ENCODE data around the gene NANOGP8.

- no peak for TF ChIP-seq CHD2 (IDR thresholded peaks at IDR 0.05; ENCODE audit: low read depth, low read length)
- TF ChIP-seq BRF1 (IDR thresholded peaks at IDR 0.05; ENCODE audit: borderline replicate concordance, extremely low read depth, insufficient read length), result no peak
- TF ChIP-seq SMC3 (conservative IDR thresholded peaks at IDR 0.05; ENCODE audit: insufficient read depth, low read depth, low read length), result no peak
- TF ChIP-seq CHD1 (IDR thresholded peaks at IDR 0.05; ENCODE audit: low read length), result no peak
- TF ChIP-seq MXI1 (IDR thresholded peaks at IDR 0.05; ENCODE audit: low read depth, low read length), result no peak
- no peak for TF ChIP-seq ZNF644 (tag; IDR thresholded peaks at IDR 0.05; ENCODE audit: low read depth)
- TF ChIP-seq, protein P1, sequence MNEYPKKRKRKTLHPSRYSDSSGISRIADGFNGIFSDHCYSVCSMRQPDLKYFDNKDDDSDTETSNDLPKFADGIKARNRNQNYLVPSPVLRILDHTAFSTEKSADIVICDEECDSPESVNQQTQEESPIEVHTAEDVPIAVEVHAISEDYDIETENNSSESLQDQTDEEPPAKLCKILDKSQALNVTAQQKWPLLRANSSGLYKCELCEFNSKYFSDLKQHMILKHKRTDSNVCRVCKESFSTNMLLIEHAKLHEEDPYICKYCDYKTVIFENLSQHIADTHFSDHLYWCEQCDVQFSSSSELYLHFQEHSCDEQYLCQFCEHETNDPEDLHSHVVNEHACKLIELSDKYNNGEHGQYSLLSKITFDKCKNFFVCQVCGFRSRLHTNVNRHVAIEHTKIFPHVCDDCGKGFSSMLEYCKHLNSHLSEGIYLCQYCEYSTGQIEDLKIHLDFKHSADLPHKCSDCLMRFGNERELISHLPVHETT (CRISPR knock-in tag; conservative IDR thresholded peaks at IDR 0.05 in 1 of 2, IDR thresholded peaks at IDR 0.05 in 1 of 2), result no peak
- no peak for TF ChIP-seq PCBP2 (IDR thresholded peaks at IDR 0.05; ENCODE audit: low read depth, low read length, poor library complexity, severe bottlenecking)
These were observed 44.3 kb upstream of the NANOGP8 start for GRCh38 chr15:35129361-35129760.
